ENCODE measurements around the gene SRGN.

The SRGN gene

DNA sequence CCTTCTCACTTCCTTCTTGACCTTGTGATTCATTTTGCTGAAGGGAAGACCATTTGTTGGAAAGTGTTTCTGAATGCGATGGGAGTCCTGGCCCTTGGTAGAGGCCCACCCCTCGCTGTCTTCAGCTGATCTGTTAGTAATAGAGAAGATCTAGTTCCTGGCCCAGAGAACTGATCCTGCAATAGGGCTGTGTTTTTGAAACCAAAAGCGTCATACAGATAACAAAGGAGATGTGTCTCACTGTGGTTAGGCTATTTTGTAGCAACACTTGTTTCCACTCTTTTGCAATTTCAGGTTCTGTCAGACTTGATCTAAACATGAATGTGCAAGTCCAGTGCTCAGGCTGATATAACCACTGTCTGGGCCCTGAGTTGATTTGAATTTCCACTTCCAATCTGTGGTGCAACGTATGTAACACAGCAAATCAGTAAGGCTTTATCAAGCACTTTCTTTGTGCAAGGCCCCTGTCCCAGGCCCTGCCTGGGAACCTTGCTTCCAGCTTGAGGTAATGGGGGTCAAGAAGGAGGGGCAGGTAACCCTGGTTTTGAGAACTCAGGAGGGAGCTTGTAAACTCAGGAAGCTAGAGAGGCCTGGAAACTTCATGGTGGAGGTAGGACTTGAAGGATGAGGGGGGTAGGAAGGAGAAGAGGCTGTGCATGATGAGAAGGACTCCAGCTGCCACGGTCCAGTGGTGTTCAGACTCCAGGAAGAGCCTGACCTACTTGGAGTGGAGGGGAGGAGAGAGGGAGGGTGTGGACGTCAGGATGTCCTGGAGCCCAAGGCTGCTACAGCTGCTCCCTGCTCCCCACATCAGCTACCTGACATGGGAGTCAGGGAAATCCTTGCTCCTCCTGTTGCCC is 42.2 kb upstream of the SRGN start:
- DNase-seq (ENCODE audit: low read depth, low spot score), result no peak
- no peak overlapping the region for H3K4me3 ChIP-seq (ENCODE audit: low read depth, low read length)
- TF ChIP-seq, protein P1, sequence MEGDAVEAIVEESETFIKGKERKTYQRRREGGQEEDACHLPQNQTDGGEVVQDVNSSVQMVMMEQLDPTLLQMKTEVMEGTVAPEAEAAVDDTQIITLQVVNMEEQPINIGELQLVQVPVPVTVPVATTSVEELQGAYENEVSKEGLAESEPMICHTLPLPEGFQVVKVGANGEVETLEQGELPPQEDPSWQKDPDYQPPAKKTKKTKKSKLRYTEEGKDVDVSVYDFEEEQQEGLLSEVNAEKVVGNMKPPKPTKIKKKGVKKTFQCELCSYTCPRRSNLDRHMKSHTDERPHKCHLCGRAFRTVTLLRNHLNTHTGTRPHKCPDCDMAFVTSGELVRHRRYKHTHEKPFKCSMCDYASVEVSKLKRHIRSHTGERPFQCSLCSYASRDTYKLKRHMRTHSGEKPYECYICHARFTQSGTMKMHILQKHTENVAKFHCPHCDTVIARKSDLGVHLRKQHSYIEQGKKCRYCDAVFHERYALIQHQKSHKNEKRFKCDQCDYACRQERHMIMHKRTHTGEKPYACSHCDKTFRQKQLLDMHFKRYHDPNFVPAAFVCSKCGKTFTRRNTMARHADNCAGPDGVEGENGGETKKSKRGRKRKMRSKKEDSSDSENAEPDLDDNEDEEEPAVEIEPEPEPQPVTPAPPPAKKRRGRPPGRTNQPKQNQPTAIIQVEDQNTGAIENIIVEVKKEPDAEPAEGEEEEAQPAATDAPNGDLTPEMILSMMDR (IDR thresholded peaks at IDR 0.05; ENCODE audit: insufficient read depth, low read length, missing control alignments), result no peak
- POLR2A ChIA-PET, result no interaction called here
- CTCF ChIA-PET, result interaction anchor here (1.5 kb wide), 1 partner anchor 10 kb away, joined by 3 read pairs; no protein-coding TSS in a partner anchor

DNA sequence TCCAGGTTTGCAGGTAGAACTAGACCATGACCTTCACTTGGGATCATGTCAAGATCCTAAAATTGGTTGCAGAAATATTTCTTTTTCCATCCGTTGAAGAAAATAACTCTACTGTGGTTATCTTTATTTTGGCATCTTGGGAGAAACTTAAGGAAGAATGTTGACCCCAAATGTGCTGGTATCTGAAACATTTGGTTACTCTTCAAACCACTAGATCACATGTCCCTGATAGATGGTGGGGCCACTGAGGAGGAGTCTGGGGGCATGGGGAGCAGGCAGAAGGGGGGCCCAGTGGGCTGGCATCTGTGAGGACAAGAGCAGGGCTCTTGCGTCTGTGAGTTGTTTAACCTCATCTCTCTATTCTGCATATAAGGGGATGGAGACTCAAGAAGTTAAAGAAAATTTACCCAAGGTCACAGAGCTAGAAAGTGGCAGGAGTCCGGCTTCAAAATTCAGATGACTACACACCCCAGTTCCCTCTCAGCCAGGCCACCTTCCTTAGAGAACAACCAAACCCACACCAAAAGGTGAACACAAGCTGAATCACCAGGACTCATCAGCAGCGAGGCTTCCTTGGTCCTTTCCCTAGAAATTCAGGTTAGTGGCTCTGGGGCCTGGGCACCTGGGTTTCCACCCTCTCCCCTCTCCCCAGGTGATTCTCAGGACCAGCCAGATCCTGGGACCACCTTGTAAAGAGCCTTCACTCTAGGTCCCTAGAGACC is 40.6 kb upstream of the SRGN start:
- POLR2A ChIA-PET, result no interaction called here
- no peak overlapping the region for H3K4me3 ChIP-seq (ENCODE audit: low read depth, low read length)
- DNase-seq (ENCODE audit: low read depth, low spot score), result no peak
- TF ChIP-seq, protein P1 (IDR thresholded peaks at IDR 0.05; ENCODE audit: insufficient read depth, low read length, missing control alignments), result no peak
- CTCF ChIA-PET, result no interaction called here

DNA sequence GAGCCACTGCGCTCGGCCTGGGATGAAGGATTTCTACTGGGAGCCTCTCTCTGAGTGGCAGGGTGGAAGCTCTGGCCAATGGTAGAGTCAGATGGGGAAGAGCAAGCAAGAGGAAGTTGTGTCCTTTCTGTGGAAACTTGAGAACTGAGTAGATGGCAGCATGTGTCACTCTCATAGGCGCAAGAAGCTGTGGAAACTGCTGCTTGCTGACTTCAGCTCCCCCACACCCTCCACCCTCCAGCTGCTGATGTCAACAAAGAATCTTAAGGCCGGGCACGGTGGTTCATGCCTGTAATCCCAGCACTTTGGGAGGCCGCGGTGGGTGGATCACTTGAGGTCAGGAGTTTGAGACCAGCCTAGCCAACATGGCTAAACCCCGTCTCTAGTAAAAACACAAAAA is 39.8 kb upstream of the SRGN start:
- ChIA-PET CTCF (interaction anchor here (1.0 to 1.1 kb wide), 2 partner anchors 45 to 47 kb away, joined by 4 to 7 read pairs; no protein-coding TSS in a partner anchor), POLR2A (interaction anchor here (0.6 kb wide), 1 partner anchor 14 kb away, joined by 3 read pairs; no protein-coding TSS in a partner anchor)
- DNase-seq (ENCODE audit: low read depth, low spot score), result no peak
- TF ChIP-seq, protein P1 (IDR thresholded peaks at IDR 0.05; ENCODE audit: insufficient read depth, low read length, missing control alignments), result no peak
- no peak overlapping the region for H3K4me3 ChIP-seq (ENCODE audit: low read depth, low read length)

DNA sequence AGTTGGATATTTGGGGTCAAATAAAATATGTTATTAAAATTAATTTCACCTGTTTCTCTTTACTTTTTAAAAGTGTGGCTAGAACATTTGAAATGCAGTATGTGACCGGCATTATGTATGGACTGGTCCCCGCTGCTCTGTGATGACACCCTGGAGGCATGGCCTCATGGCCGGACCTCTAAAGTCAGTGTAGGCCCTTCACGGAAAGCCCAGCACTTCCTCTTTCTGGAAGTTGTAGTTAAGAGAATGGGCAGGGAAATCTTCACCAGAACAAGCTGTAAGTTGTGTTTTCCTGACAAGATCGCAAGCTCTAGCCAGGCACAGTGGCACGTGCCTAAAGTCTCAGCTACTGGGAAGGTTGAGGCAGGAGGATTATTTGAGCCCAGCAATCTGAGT is 38.3 kb upstream of the SRGN start:
- no peak for DNase-seq (ENCODE audit: low read depth, low spot score)
- POLR2A ChIA-PET, result no interaction called here

DNA sequence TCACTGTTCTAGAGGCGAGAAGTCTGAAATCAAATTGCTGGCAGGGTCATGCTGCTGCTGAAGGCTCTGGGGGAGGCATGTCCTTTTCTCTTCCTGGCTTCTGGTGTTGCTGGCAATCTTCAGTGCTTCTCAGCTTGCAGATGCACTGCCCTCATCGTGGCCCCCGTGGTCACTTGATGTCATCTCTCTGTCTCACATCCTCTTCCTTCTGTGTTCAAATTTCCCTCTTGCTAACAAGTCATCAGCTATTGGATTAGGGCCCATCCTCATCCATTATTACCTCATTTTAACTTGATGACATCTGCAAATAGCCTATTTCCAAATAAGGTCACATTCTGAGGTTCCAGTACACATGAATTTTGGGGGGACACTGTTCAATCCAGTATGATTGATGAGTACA is 36.6 kb upstream of the SRGN start:
- TF ChIP-seq, protein P1 (IDR thresholded peaks at IDR 0.05; ENCODE audit: insufficient read depth, low read length, missing control alignments), result no peak
- H3K4me3 ChIP-seq (ENCODE audit: low read depth, low read length), result no peak overlapping the region
- ChIA-PET CTCF (interaction anchor here (1.0 kb wide), 1 partner anchor 46 kb away, joined by 4 read pairs; no protein-coding TSS in a partner anchor), POLR2A (no interaction called here)
- DNase-seq (ENCODE audit: low read depth, low spot score), result no peak

More for the DNA sequence above, 38.3 kb upstream of the SRGN start:
- no peak overlapping the region for H3K4me3 ChIP-seq (ENCODE audit: low read depth, low read length)
- TF ChIP-seq, protein P1 (IDR thresholded peaks at IDR 0.05; ENCODE audit: insufficient read depth, low read length, missing control alignments), result no peak
- CTCF ChIA-PET, result no interaction called here

Data from AG04449 (cell line).